ENCODE measurements around the gene SUGP2.

DNA sequence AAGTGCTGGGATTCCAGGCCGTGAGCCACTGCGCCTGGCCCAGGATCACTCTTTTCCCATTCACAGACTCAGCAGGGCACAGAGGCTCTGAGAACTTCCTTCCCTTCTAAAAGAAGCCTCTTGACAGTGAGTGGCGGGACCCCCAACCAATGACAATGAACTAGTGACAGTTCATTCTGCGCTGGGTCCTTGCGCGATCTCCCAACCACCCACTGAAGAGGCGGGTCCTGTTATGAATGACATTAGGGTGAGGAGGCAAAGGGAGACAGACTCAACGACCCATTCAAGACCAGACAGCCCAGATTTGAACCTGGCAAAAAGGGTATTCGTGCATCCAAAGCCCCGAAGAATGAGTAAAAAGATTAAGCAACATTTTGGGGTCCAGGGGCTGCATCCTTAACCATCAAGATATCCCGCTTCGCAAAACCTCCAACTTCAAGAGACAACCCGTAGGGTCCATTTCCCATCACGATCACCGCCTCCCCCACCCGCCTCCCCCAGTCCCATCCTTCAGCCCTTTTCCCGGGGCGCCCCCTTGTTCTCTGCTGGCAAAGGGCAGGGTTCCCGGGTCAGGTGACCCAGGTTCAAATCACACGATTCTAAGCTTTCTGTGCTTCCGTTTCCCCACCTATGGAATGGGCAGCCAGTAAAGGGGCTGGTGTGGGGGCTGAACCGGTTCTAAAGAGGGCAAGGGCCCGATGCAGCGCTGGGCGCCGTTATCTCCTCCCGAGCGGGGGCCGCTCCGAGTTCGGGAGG, 719 bp downstream of the SUGP2 start:
- TF ChIP-seq, protein P1, sequence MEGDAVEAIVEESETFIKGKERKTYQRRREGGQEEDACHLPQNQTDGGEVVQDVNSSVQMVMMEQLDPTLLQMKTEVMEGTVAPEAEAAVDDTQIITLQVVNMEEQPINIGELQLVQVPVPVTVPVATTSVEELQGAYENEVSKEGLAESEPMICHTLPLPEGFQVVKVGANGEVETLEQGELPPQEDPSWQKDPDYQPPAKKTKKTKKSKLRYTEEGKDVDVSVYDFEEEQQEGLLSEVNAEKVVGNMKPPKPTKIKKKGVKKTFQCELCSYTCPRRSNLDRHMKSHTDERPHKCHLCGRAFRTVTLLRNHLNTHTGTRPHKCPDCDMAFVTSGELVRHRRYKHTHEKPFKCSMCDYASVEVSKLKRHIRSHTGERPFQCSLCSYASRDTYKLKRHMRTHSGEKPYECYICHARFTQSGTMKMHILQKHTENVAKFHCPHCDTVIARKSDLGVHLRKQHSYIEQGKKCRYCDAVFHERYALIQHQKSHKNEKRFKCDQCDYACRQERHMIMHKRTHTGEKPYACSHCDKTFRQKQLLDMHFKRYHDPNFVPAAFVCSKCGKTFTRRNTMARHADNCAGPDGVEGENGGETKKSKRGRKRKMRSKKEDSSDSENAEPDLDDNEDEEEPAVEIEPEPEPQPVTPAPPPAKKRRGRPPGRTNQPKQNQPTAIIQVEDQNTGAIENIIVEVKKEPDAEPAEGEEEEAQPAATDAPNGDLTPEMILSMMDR (IDR thresholded peaks at IDR 0.05; ENCODE audit: borderline replicate concordance, extremely low read depth, low read length, poor library complexity, severe bottlenecking), result peak; percentile 30
- no peak for TF ChIP-seq EZH2 (IDR thresholded peaks at IDR 0.05; ENCODE audit: borderline replicate concordance, low read depth, low read length, severe bottlenecking)

Measured in DND-41 (cell line).